Choroid plexus epithelial cell (primary cell): ENCODE measurements around the gene CMC2.

ENCODE experiments used
- DNase-seq: peaks from one replicate; pipeline ENCODE4 v3.0.0-alpha.2; 2010; ENCODE audit warnings: low read depth
- H3K4me3 ChIP-seq: 2 replicates; pipeline ENCODE4 v1.5.1; 2011; ENCODE audit warnings: low read depth, mild to moderate bottlenecking, control low read depth, low read length, moderate library complexity
- TF ChIP-seq, protein P1 (sequence below): conservative IDR thresholded peaks from 2 replicates; pipeline ENCODE4 v1.5.1; 2011; ENCODE audit warnings: low read depth, mild to moderate bottlenecking, control low read depth, inconsistent platforms, low read length, moderate library complexity

The CMC2 gene

GRCh38 chr16:81006813-81007695 is at the start of gene CMC2, which contains the start of gene CENPN:
Gene CMC2 (minus strand): TSS chr16:81006885. CDS start chr16:80997394, 9,491 bp downstream.
Gene CENPN (plus strand): TSS chr16:81007214. CDS start chr16:81011940, 4,726 bp downstream.
- TF ChIP-seq, protein P1, sequence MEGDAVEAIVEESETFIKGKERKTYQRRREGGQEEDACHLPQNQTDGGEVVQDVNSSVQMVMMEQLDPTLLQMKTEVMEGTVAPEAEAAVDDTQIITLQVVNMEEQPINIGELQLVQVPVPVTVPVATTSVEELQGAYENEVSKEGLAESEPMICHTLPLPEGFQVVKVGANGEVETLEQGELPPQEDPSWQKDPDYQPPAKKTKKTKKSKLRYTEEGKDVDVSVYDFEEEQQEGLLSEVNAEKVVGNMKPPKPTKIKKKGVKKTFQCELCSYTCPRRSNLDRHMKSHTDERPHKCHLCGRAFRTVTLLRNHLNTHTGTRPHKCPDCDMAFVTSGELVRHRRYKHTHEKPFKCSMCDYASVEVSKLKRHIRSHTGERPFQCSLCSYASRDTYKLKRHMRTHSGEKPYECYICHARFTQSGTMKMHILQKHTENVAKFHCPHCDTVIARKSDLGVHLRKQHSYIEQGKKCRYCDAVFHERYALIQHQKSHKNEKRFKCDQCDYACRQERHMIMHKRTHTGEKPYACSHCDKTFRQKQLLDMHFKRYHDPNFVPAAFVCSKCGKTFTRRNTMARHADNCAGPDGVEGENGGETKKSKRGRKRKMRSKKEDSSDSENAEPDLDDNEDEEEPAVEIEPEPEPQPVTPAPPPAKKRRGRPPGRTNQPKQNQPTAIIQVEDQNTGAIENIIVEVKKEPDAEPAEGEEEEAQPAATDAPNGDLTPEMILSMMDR = peak; percentile 31
- peak; percentile 100 for DNase-seq
- peak within 1 kb of the TSS; percentile 99 for H3K4me3 ChIP-seq

- TF ChIP-seq, protein P1 = no peak
- DNase-seq = no peak
- H3K4me3 ChIP-seq = no peak overlapping the region
Observed at GRCh38 chr16:81053761-81054160, 47.1 kb upstream of the CMC2 start.

DNA sequence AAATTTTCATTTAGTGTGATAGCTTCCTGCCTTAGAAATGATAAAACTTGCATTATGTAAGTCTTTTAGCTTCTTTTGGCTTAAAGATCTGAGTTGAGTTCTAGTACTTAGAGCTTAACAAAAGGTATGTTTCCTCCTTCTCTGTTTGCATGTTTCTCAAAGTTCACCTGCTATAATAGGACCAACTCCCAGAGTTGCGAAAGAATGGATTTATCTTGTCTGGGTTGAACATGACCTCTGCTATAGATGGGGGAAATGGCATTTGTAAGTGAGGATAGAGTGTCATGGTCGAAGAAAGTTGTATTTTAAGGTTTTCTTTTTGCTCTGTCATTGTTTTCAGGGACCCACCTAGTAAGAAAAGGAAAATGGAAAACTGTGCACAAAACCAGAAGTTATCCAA is 36.1 kb upstream of the CMC2 start:
- no peak overlapping the region for H3K4me3 ChIP-seq
- TF ChIP-seq, protein P1 = no peak
- no peak for DNase-seq

GRCh38 chr16:81041696-81042095 is 35.0 kb upstream of the CMC2 start:
- TF ChIP-seq, protein P1 = no peak
- DNase-seq = no peak
- H3K4me3 ChIP-seq = no peak overlapping the region

- TF ChIP-seq, protein P1 = no peak
- DNase-seq = no peak
- no peak overlapping the region for H3K4me3 ChIP-seq
Observed at GRCh38 chr16:81040842-81041241, 34.2 kb upstream of the CMC2 start.

DNA sequence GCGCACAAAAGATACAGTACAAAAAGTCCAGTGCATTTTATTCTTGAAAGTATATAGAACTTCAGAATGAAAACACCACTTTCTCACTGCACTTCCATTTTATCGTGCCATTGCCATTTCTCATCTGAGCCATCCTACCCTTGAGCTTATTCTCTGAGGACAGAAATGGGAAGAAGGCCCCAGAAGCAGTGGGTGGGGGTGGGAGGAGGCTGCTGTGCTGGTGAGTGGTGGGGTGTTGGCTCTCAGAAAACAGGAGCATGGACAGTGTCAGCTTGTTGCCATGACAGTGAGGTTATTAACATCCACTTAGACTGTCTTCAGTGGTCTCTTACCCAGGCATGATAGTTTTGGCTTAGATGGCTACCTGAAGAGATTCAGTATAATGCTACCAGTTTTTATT is 33.4 kb upstream of the CMC2 start:
- TF ChIP-seq, protein P1 = no peak
- DNase-seq = no peak
- no peak overlapping the region for H3K4me3 ChIP-seq
